NCI-H2196 (cell line): ENCODE data around the gene EEF1G.
"Not testable (repeated sequence)": the region's sequence is repeated elsewhere in the genome, so short reads cannot be mapped to it uniquely, and the experiment has no call there.

ENCODE experiments used
- DNase-seq: peaks from one replicate; lab custom pipeline; 2025; ENCODE audit not compliant: unreplicated experiment; lab: John Stamatoyannopoulos, UW

Gene EEF1G

GRCh38 chr11:62573592-62574362, at the start of gene EEF1G:
EEF1G (minus strand) TSS chr11:62573891; CDS start chr11:62573842, 49 bp downstream.
- DNase-seq, result peak; percentile 99

- DNase-seq, result no peak
Observed at GRCh38 chr11:62622476-62623089, 48.9 kb upstream of the EEF1G start.

GRCh38 chr11:62621567-62622470, 48.1 kb upstream of the EEF1G start, which contains the start of gene B3GAT3:
B3GAT3 (minus strand) TSS chr11:62621986; CDS start chr11:62621947, 39 bp downstream.
- DNase-seq, result peak; percentile 99

GRCh38 chr11:62621027-62621566, 47.4 kb upstream of the EEF1G start:
- no peak for DNase-seq

- DNase-seq, result not testable (repeated sequence)
Observed at GRCh38 chr11:62616957-62617356, 43.3 kb upstream of the EEF1G start.

GRCh38 chr11:62615521-62615920, 41.8 kb upstream of the EEF1G start:
- DNase-seq, result no peak

- DNase-seq, result no peak
Observed at GRCh38 chr11:62614275-62614674, 40.6 kb upstream of the EEF1G start.

- DNase-seq, result peak; percentile 79
Observed at GRCh38 chr11:62613291-62613778, 39.6 kb upstream of the EEF1G start.

GRCh38 chr11:62612366-62613290, 38.9 kb upstream of the EEF1G start, which contains the start of the genes EML3 and ROM1:
EML3 (minus strand) TSS chr11:62612775; CDS start chr11:62612457, 318 bp downstream.
ROM1 (plus strand) TSS chr11:62613257; CDS start chr11:62613282, 25 bp downstream.
- peak; percentile 92 for DNase-seq

- DNase-seq, result peak; percentile 19
Observed at GRCh38 chr11:62611705-62612365, 38.1 kb upstream of the EEF1G start.

- no peak for DNase-seq
Observed at GRCh38 chr11:62610814-62611704, 37.4 kb upstream of the EEF1G start.

- no peak for DNase-seq
Observed at GRCh38 chr11:62610403-62610802, 36.7 kb upstream of the EEF1G start.

GRCh38 chr11:62608776-62609175, 35.1 kb upstream of the EEF1G start:
- no peak for DNase-seq

GRCh38 chr11:62607714-62608113, 34.0 kb upstream of the EEF1G start:
- no peak for DNase-seq

GRCh38 chr11:62605902-62606301, 32.2 kb upstream of the EEF1G start:
- no peak for DNase-seq

- DNase-seq, result no peak
Observed at GRCh38 chr11:62605467-62605866, 31.8 kb upstream of the EEF1G start.

GRCh38 chr11:62604460-62605120, 30.9 kb upstream of the EEF1G start:
- DNase-seq, result no peak
